Measurements from ENCODE around the gene ISM1.

Gene ISM1

GRCh38 chr20:13278812-13279570 is 57.9 kb downstream of the ISM1 start:
- DNase-seq (ENCODE audit: low read depth) = no peak
- TF ChIP-seq CTCF (IDR thresholded peaks at IDR 0.05; ENCODE audit: insufficient read depth, low read depth, low read length, missing control alignments) = no peak
- no peak overlapping the region for H3K4me3 ChIP-seq (ENCODE audit: low read length)

- H3K4me3 ChIP-seq (ENCODE audit: low read length) = no peak overlapping the region
- no peak for TF ChIP-seq CTCF (IDR thresholded peaks at IDR 0.05; ENCODE audit: insufficient read depth, low read depth, low read length, missing control alignments)
These were observed 59.7 kb downstream of the ISM1 start for GRCh38 chr20:13280609-13281324.

GRCh38 chr20:13283869-13284829 is 63.1 kb downstream of the ISM1 start:
- no peak overlapping the region for H3K4me3 ChIP-seq (ENCODE audit: low read length)
- DNase-seq (ENCODE audit: low read depth) = no peak
- TF ChIP-seq CTCF (IDR thresholded peaks at IDR 0.05; ENCODE audit: insufficient read depth, low read depth, low read length, missing control alignments) = no peak

More at GRCh38 chr20:13280609-13281324, 59.7 kb downstream of the ISM1 start:
- DNase-seq (ENCODE audit: low read depth) = no peak

- DNase-seq (ENCODE audit: low read depth) = peak; percentile 82
- no peak for TF ChIP-seq CTCF (IDR thresholded peaks at IDR 0.05; ENCODE audit: insufficient read depth, low read depth, low read length, missing control alignments)
- no peak overlapping the region for H3K4me3 ChIP-seq (ENCODE audit: low read length)
These were observed 63.8 kb downstream of the ISM1 start for GRCh38 chr20:13284830-13285229.

GRCh38 chr20:13285408-13285807 is 64.3 kb downstream of the ISM1 start:
- no peak for DNase-seq (ENCODE audit: low read depth)
- no peak for TF ChIP-seq CTCF (IDR thresholded peaks at IDR 0.05; ENCODE audit: insufficient read depth, low read depth, low read length, missing control alignments)
- H3K4me3 ChIP-seq (ENCODE audit: low read length) = no peak overlapping the region

GRCh38 chr20:13286052-13286451 is 65.0 kb downstream of the ISM1 start:
- no peak for TF ChIP-seq CTCF (IDR thresholded peaks at IDR 0.05; ENCODE audit: insufficient read depth, low read depth, low read length, missing control alignments)
- H3K4me3 ChIP-seq (ENCODE audit: low read length) = no peak overlapping the region
- DNase-seq (ENCODE audit: low read depth) = peak; percentile 50

Data from epithelial cell of esophagus (primary cell).